ENCODE measurements around the gene FOXD1.

Gene FOXD1

GRCh38 chr5:73438645-73439470, 9.7 kb downstream of the FOXD1 start:
- peak; percentile 37 for DNase-seq

GRCh38 chr5:73437777-73438644, 10.6 kb downstream of the FOXD1 start:
- DNase-seq, result no peak

GRCh38 chr5:73437101-73437776, 11.3 kb downstream of the FOXD1 start:
- peak; percentile 87 for DNase-seq

GRCh38 chr5:73436535-73437100, 12.0 kb downstream of the FOXD1 start:
- DNase-seq, result no peak

GRCh38 chr5:73435759-73436534, 12.6 kb downstream of the FOXD1 start:
- DNase-seq, result peak; percentile 89

GRCh38 chr5:73434907-73435306, 13.7 kb downstream of the FOXD1 start:
- DNase-seq, result no peak

- no peak for DNase-seq
Observed at GRCh38 chr5:73434461-73434860, 14.1 kb downstream of the FOXD1 start.

GRCh38 chr5:73433982-73434342, 14.6 kb downstream of the FOXD1 start:
- DNase-seq, result no peak

GRCh38 chr5:73433272-73433981, 15.2 kb downstream of the FOXD1 start:
- no peak for DNase-seq

- DNase-seq, result no peak
Observed at GRCh38 chr5:73431204-73431851, 17.2 kb downstream of the FOXD1 start.

- DNase-seq, result no peak
Observed at GRCh38 chr5:73426034-73426433, 22.5 kb downstream of the FOXD1 start.

- peak; percentile 14 for DNase-seq
Observed at GRCh38 chr5:73424556-73424977, 24.0 kb downstream of the FOXD1 start.

- DNase-seq, result no peak
Observed at GRCh38 chr5:73422164-73422563, 26.4 kb downstream of the FOXD1 start.

GRCh38 chr5:73420666-73421065, 27.9 kb downstream of the FOXD1 start:
- no peak for DNase-seq

- DNase-seq, result peak; percentile 90
Observed at GRCh38 chr5:73419465-73420390, 28.8 kb downstream of the FOXD1 start.

- DNase-seq, result no peak
Observed at GRCh38 chr5:73419117-73419464, 29.5 kb downstream of the FOXD1 start.

- DNase-seq, result peak; percentile 56
Observed at GRCh38 chr5:73418244-73418691, 30.3 kb downstream of the FOXD1 start.

- peak; percentile 40 for DNase-seq
Observed at GRCh38 chr5:73417303-73418034, 31.1 kb downstream of the FOXD1 start.

GRCh38 chr5:73415617-73416016, 33.0 kb downstream of the FOXD1 start:
- DNase-seq, result no peak
